NCI-H345 treated with DMSO at 0.1 percent for 48 hours (cell line): ENCODE measurements around the gene CAB39L.
"Not testable (repeated sequence)": the region's sequence is repeated elsewhere in the genome, so short reads cannot be mapped to it uniquely, and the experiment has no call there.

Experiments used
- DNase-seq: peaks from one replicate; lab custom pipeline; 2025; ENCODE audit not compliant: unreplicated experiment; lab: John Stamatoyannopoulos, UW

CAB39L gene

DNA sequence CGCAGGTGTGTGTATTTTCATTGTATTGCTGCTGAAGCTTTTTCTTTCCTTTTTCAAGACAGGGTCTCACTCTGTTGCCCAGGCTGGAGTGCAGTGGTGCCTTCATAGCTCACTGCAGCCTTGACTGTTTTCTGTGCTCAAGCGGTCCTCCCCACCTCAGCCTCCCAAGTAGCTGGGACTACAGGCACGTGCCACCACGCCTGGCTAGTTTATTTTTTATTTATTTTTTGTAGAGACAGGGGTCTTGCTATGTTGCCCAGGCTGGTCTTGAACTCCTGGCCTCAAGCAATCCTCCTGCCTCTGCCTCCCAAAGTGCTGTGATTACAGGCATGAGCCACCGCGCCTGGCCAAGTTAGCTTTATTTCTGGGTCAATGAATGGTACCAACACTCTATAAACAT is 149.1 kb downstream of the CAB39L start:
- not testable (repeated sequence) for DNase-seq

- DNase-seq = no peak
Observed at GRCh38 chr13:49292742-49293486, 150.9 kb downstream of the CAB39L start.

- no peak for DNase-seq
Observed at GRCh38 chr13:49288458-49288857, 155.4 kb downstream of the CAB39L start.

DNA sequence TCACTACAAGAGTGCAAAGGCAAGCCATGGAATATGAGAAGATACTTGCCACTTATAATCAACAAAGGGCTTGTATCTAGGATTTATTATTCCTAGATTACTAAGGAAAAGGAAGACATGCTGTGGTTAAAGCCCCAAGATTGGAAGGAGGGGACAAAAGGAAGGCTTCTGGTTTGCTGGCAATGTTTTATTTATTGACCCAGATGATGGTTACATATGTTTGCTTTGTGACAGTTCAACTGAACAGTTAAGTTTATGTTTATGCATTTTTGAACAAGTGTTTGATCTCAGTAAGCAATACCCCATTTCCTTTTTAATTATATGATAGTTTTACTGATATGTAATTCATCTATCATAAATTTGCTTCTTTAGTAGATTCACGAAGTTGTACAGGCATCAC is 155.9 kb downstream of the CAB39L start:
- DNase-seq = no peak

DNA sequence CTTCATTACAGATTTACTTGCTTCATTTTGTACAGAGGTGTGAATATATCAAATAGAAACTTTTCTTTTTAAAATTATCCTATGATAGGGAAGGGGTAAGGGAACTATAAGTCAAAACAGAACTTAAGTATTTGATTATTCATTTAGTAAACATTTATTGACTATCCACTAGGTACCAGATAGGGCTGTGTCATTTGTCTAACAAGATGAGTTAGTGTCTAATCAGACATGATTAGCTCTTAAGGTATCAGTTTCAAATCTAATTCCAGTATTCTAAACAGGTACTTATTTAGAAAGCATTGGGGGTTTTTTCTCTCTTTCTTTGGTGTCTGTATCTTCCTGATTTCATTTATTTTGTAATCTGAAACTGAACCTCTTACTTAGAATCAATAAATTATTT is 164.0 kb downstream of the CAB39L start:
- DNase-seq = no peak

DNA sequence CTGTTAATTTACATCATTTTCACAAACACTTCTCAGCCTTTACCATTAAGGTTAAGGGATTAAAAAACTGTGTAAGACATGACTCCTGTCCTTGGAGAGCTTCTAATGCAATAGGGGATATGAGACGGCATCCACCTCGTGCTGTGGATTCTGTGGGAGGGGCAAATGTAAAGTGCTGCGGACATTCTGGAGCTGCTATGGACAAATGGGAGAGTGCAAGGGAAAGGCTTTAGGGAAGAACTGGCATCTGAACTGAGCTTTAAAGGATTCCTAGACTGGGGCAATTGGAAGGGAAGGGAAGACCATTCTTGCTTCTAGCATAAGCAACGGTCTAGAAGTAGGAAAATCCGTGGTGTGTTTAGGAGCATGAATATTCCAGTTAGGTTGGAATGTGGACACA is 164.8 kb downstream of the CAB39L start:
- DNase-seq = no peak

DNA sequence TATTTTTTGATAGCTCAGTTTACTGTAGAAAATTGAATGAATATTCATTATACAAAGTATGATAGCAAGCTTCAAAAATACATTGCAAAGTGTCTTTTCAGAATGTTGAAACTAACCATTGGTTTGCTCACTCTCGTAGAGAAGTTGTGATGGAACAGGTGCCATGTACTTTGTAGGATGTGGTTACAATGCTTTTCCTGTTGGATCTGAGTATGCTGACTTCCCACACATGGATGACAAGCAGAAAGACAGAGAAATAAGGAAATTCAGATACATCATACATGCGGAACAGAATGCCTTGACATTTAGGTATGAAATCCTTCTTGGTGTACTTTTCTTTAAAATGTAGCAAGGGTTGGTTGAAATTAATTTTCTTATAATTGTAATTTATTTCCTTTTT is 165.7 kb downstream of the CAB39L start:
- DNase-seq = no peak

DNA sequence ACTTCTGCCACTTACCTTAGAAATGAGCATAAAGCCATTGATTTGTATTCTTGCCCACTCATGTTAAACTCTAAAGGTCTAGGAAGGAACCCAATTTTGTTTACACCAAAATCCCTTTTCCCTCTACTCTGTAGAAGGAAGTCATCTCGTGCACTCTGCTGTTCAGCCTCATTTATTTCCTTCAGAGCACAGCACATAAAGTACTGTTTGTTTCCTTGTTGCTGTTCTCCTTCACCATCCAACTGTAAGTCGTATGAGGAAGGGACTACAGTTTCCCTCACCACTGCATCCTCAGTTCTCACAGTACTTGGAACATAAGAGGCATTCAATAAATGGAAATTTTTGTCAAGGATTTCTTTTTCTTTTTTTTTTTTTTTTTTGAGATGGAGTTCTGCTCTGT is 171.6 kb downstream of the CAB39L start:
- no peak for DNase-seq

- DNase-seq = no peak
Observed at GRCh38 chr13:49271264-49271663, 172.6 kb downstream of the CAB39L start.

GRCh38 chr13:49265822-49266221 is 178.0 kb downstream of the CAB39L start:
- DNase-seq = no peak

GRCh38 chr13:49262634-49263033 is 181.2 kb downstream of the CAB39L start:
- no peak for DNase-seq

DNA sequence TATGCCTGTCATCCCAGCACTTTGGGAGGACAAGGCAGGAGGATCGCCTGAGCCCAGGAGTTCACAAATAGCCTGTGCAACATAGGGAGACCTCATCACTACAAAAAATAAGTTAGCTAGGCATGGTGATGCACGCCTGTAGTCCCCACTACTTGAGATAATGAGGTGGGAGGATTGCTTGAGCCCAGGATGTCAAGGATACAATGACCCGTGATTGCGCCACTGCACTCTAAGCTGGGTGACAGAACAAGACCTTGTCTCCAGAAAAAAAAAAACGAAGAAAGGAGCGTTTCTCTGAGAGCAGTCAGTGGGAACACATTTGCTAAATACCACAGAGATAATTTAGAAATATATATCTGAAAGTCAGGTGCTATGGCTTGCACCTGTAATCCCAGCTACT is 184.3 kb downstream of the CAB39L start:
- DNase-seq = no peak
